CD4-positive, alpha-beta T cell treated with Interleukin-21 for 1 hour (primary cell): ENCODE data around the gene RALGPS1.
"Not testable (repeated sequence)": the region's sequence is repeated elsewhere in the genome, so short reads cannot be mapped to it uniquely, and the experiment has no call there.

Experiments used
- DNase-seq: peaks from one replicate; pipeline ENCODE4 v3.0.0-alpha.2; 2020

The RALGPS1 gene

GRCh38 chr9:126989847-126990842 lies 75.6 kb downstream of the RALGPS1 start:
- DNase-seq = no peak

GRCh38 chr9:126991183-126991582 lies 76.6 kb downstream of the RALGPS1 start:
- DNase-seq = no peak

GRCh38 chr9:126992427-126992826 lies 77.8 kb downstream of the RALGPS1 start:
- no peak for DNase-seq

- no peak for DNase-seq
Observed at GRCh38 chr9:126999315-127000068, 84.9 kb downstream of the RALGPS1 start.

- peak; percentile 69 for DNase-seq
Observed at GRCh38 chr9:127004946-127005769, 90.6 kb downstream of the RALGPS1 start.

GRCh38 chr9:127005770-127006314 lies 91.3 kb downstream of the RALGPS1 start:
- no peak for DNase-seq

- no peak for DNase-seq
Observed at GRCh38 chr9:127007638-127008037, 93.1 kb downstream of the RALGPS1 start.

GRCh38 chr9:127008076-127008475 lies 93.5 kb downstream of the RALGPS1 start:
- no peak for DNase-seq

GRCh38 chr9:127011772-127012171 lies 97.2 kb downstream of the RALGPS1 start:
- DNase-seq = no peak

GRCh38 chr9:127012250-127012649 lies 97.7 kb downstream of the RALGPS1 start:
- DNase-seq = no peak

GRCh38 chr9:127013597-127013996 lies 99.0 kb downstream of the RALGPS1 start:
- DNase-seq = no peak

- DNase-seq = no peak
Observed at GRCh38 chr9:127014216-127014909, 99.8 kb downstream of the RALGPS1 start.

GRCh38 chr9:127014910-127015540 lies 100.4 kb downstream of the RALGPS1 start:
- DNase-seq = no peak

- DNase-seq = no peak
Observed at GRCh38 chr9:127015921-127016512, 101.4 kb downstream of the RALGPS1 start.

GRCh38 chr9:127017979-127018378 lies 103.4 kb downstream of the RALGPS1 start:
- DNase-seq = not testable (repeated sequence)

- no peak for DNase-seq
Observed at GRCh38 chr9:127018935-127019334, 104.4 kb downstream of the RALGPS1 start.

GRCh38 chr9:127020036-127020801 lies 105.6 kb downstream of the RALGPS1 start:
- DNase-seq = no peak

GRCh38 chr9:127020802-127021078 lies 106.2 kb downstream of the RALGPS1 start:
- no peak for DNase-seq

- DNase-seq = no peak
Observed at GRCh38 chr9:127021664-127022363, 107.2 kb downstream of the RALGPS1 start.
